Measurements from ENCODE around the gene MAML3.

MAML3 gene

GRCh38 chr4:139809757-139810140, 344.2 kb downstream of the MAML3 start:
- no peak for DNase-seq (ENCODE audit: low read depth)

DNA sequence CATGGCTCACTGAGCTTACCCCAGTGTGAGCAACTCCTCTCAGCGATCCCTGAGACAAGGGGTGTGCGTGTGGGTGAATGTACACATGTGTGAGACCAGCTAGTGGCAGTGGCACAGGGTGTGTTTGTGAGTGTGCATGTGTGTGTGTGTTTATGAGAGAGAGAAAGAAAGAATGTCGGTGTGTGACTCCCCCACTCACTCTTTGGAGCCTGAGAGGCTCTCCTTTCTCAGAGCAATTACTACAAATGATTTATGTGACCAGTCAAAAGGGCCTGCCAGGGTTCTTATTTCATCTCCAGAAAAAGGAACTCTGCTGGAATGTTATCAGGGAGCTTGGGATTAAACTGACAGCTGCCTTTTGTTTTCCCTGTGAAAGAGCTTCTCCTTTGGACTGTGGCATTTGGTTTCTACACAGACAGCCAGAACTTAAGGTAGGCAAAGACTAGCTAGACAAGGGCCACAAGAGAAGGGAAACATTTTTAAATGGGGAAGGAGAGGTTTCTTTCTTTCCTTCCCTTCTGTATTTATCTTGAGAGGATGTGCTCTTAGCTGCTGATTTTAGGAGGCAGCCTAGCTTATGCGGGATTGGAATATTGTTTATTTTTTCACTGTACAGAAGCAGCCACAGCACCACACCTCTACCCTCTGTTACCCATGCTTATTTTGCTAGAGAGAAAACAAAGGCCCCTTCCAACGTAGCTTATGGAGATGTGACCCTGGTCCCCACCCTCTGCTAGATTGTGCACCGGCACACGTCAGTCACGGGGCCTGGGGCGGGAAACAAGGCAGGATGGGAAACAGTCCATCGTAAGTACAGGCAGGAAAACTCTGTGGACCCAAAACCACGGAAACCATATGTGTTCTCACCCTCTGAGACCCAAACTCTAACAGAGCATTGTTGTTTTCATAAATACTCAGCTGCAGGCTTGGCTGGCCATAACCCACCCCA, 344.9 kb downstream of the MAML3 start:
- no peak for DNase-seq (ENCODE audit: low read depth)

DNA sequence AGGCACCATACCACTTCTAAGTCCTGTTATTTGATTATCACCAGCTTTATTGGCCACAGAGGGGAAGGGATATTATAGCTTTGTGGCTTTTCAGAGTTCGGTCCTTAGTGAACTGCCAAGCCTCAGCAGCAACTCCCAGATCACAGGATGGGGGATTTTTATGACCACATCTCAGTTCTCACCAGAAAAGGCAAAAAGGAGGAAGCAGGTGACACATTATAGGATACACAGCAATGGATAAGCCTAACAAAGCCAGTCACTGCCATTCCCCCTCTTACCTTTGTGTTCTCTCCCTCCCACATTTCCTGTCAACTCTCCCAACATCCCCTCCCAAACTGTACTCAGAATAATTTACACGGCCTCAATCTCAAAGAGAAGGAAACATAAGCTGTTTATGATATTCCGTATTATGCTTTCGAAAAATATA, 345.6 kb downstream of the MAML3 start:
- DNase-seq (ENCODE audit: low read depth), result no peak

DNA sequence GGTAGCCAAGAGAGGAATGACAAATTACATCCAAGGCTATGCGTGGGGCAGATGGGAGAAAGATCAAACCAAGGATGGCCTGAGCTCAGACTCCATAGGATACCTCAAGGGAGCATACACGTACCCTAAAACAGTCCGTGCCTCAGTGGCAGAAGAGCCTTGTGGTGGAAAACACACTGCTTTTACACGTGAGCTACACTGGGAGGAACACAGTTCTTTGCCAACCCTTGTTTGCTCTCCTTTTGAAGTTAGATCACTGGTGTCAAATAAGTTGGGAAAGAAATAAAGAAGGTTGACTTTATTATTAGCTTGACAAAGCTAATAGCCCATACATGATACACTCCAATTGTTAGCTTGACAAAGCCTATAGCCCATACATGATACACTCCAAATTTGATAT, 346.5 kb downstream of the MAML3 start:
- DNase-seq (ENCODE audit: low read depth), result no peak

DNA sequence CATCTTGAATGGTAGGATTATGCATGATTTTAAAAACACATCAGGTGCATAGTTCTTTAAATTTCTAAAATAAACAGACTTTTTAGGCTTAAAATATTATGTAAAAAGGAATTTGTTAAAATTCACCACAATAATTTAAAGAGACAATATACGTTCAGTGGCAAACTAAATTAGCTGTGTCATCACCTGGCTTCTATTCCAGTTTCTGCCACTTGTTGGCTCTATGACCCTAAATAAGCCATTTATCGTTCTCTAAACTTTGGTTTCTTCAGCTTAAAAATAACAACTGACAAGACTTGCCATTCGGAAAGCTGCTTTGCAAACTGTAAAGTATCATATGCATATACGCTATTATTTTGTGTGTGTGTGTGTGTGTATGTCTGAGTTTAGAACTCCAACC, 347.1 kb downstream of the MAML3 start:
- DNase-seq (ENCODE audit: low read depth), result no peak

GRCh38 chr4:139802931-139803330, 351.1 kb downstream of the MAML3 start:
- no peak for DNase-seq (ENCODE audit: low read depth)

- no peak for DNase-seq (ENCODE audit: low read depth)
Observed at GRCh38 chr4:139802488-139802887, 351.5 kb downstream of the MAML3 start.

DNA sequence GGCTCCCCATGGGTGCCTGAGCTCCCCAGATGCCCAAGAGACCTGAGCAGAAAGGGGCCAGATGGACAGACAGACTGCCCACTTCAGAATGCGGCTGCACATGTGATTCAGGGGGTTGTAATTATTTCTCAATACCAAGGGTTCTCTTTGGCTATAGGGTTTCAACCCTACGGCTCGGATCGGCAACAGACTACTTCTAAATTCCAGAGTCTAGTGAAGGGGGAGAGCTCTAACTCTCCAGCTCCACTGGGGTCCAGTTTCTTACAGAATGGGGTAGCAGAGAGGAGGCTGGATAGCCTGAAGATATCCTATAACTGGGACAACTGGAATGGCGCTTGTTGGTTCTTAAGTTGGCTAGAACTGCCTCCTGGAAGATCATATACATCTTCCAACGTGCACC, 352.1 kb downstream of the MAML3 start:
- DNase-seq (ENCODE audit: low read depth), result no peak

- DNase-seq (ENCODE audit: low read depth), result no peak
Observed at GRCh38 chr4:139800082-139800481, 353.9 kb downstream of the MAML3 start.

- DNase-seq (ENCODE audit: low read depth), result no peak
Observed at GRCh38 chr4:139799615-139800014, 354.4 kb downstream of the MAML3 start.

- DNase-seq (ENCODE audit: low read depth), result no peak
Observed at GRCh38 chr4:139798456-139798855, 355.5 kb downstream of the MAML3 start.

- no peak for DNase-seq (ENCODE audit: low read depth)
Observed at GRCh38 chr4:139797287-139797686, 356.7 kb downstream of the MAML3 start.

GRCh38 chr4:139795527-139796314, 358.3 kb downstream of the MAML3 start:
- DNase-seq (ENCODE audit: low read depth), result no peak

- no peak for DNase-seq (ENCODE audit: low read depth)
Observed at GRCh38 chr4:139794158-139794954, 359.6 kb downstream of the MAML3 start.

DNA sequence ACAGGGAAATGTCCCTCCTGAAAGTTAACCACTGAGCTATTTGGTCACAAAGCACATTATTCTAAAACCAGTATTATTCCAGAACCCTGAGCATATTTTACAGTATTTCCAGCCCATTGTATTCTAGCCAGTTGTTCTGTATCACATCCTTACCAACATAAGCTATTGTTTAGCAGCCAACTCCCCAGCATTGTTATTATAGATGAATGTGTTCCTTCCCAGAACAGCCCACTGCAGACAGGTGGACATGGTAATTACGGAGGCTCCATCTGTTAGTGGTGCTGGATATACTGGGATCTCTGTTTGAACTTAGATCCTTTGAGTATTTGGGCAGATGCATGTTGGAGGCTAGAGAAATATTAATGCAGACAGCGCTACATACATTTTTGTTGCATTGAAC, 362.3 kb downstream of the MAML3 start:
- no peak for DNase-seq (ENCODE audit: low read depth)

- no peak for DNase-seq (ENCODE audit: low read depth)
Observed at GRCh38 chr4:139790291-139790690, 363.7 kb downstream of the MAML3 start.

- DNase-seq (ENCODE audit: low read depth), result no peak
Observed at GRCh38 chr4:139789096-139789654, 364.8 kb downstream of the MAML3 start.

DNA sequence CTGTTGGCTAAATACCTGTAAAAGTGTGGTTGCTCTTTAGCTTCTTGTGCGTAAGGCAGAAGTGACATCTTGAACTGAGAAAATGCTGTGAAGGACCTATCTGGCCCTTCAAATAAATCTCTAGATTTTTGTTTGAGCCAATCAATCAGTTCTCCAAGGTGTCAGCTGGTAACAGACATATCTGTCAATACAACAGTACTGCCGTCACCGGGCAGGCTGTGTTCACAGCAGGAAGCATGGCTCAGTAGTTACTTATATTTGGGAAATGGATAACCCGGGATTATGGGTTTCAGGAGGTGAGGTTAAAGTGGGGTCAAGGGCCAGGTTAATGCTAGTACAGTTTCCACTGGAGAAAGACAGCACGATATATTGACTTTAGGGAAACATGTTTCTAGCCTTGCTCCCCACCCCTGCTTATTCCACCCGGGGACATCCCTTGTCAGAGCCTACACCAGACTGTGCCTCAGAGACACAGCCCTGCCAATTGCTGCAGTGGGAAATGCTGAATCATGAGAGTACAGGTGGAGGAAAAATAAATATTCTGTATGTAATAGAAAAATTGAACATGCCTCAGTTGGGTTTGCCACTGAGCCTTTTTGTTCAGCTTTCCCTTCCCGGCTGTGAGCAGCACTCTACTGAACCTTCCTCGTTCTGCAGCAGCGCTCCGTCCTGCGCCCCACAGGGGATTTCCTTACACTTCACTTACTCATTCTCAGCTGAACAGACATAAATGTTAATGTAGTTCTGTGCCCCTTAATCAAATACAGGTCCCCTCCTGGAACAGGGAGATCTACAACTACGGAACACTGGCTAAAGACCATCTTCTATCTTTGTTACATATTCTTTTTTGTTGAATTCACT, 367.3 kb downstream of the MAML3 start:
- DNase-seq (ENCODE audit: low read depth), result no peak

DNA sequence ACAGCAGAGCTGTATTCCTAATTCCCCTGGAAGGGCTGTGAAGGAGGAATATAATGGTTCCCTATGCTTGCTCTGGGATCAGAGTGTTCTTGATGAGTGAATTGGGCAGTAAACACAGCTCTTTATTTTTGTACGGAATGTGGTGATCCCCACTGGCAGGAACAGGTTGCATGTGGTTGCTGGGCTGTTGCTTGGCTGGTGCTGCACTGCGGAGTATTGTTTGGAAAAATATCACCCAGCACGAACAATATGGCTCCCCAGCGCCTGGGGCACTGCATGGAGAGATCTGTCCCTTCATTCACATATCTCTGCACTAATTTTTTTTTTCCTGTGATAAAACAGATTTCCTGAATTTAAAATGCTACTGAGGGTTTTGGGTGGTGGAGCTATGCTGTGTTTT, 368.6 kb downstream of the MAML3 start:
- DNase-seq (ENCODE audit: low read depth), result no peak

GRCh38 chr4:139783741-139784484, 370.1 kb downstream of the MAML3 start:
- DNase-seq (ENCODE audit: low read depth), result no peak
